K562 (cell line): ENCODE measurements around the gene MBD6. TPM values are rescaled to one million over a fixed set of nuclear protein-coding genes. Genes with fewer than 3 reads are reported as not detected.

Experiments
- CBFB ChIP-seq: sonication (generic); formaldehyde crosslinking; IDR thresholded peaks from 2 replicates; pipeline ENCODE4 v1.4.0; 2020; ENCODE audit warnings: mild to moderate bottlenecking, missing genetic modification reagents
- FOXJ3 ChIP-seq: sonication (generic); formaldehyde crosslinking; IDR thresholded peaks from 2 replicates; pipeline ENCODE4 v1.4.0; 2020; ENCODE audit warnings: mild to moderate bottlenecking, missing genetic modification reagents
- GATA2 ChIP-seq: sonication (generic); formaldehyde crosslinking; IDR thresholded peaks from 2 replicates; pipeline ENCODE4 v1.4.0; 2020; ENCODE audit warnings: mild to moderate bottlenecking, missing genetic modification reagents
- MCM2 ChIP-seq: fragments of 450-650 bp; IDR thresholded peaks from 2 replicates; pipeline ENCODE4 v1.6.1; 2017; ENCODE audit warnings: low read depth, mild to moderate bottlenecking
- NFIC ChIP-seq: fragments of 450-650 bp; IDR thresholded peaks from 2 replicates; pipeline ENCODE4 v1.6.1; 2017; ENCODE audit warnings: mild to moderate bottlenecking, inconsistent platforms
- PHB ChIP-seq: fragments of 250-450 bp; sonication (Bioruptor Pico); IDR thresholded peaks from 2 replicates; pipeline ENCODE4 v1.5.0; 2021
- PRPF4 ChIP-seq: fragments of 200-400 bp; formaldehyde crosslinking; IDR thresholded peaks from one replicate; pipeline ENCODE4 v1.6.1; 2017; ENCODE audit warnings: low read length, low read depth, mild to moderate bottlenecking; ENCODE audit not compliant: insufficient read depth, poor library complexity, severe bottlenecking
- RBBP5 ChIP-seq: fragments of 200-600 bp; sonication (generic); IDR thresholded peaks from 2 replicates; pipeline ENCODE4 v1.6.1; 2012; ENCODE audit warnings: borderline replicate concordance, mild to moderate bottlenecking, low read length, control low read depth, inconsistent platforms; ENCODE audit not compliant: insufficient read depth, poor library complexity, severe bottlenecking
- RCOR1 ChIP-seq, 2 experiments: IDR thresholded peaks; 2 replicates each; pipeline ENCODE4 v1.6.1; 2012; ENCODE audit warnings: low read depth in 2 of 2, low read length in 2 of 2, borderline replicate concordance in 1 of 2, improper control_type of control experiment in 1 of 2
- RFX1 ChIP-seq: fragments of 450-650 bp; IDR thresholded peaks from 2 replicates; pipeline ENCODE4 v1.6.1; 2016; ENCODE audit warnings: mild to moderate bottlenecking, moderate library complexity
- SFPQ ChIP-seq: fragments of 200-400 bp; formaldehyde crosslinking; IDR thresholded peaks from 2 replicates; pipeline ENCODE4 v1.6.1; 2017; ENCODE audit warnings: mild to moderate bottlenecking, low read depth, low read length, moderate library complexity
- SIN3A ChIP-seq, 2 experiments: fragments of 150-350 bp in 1 of 2; IDR thresholded peaks; 2 replicates each; pipeline ENCODE4 v1.6.1; 2011 to 2016; ENCODE audit warnings: borderline replicate concordance in 2 of 2, low read depth in 2 of 2, low read length in 2 of 2, mild to moderate bottlenecking in 2 of 2, moderate library complexity in 2 of 2; ENCODE audit not compliant: control insufficient read depth in 1 of 2
- SIX5 ChIP-seq, 2 experiments: IDR thresholded peaks; 2 replicates each; pipeline ENCODE4 v1.6.1; 2011; ENCODE audit warnings: low read length in 2 of 2, borderline replicate concordance in 1 of 2, low read depth in 1 of 2, mild to moderate bottlenecking in 1 of 2, moderate library complexity in 1 of 2; ENCODE audit not compliant: insufficient read depth in 1 of 2
- THRAP3 ChIP-seq: fragments of 450-650 bp; IDR thresholded peaks from 2 replicates; pipeline ENCODE4 v1.6.1; 2016; ENCODE audit warnings: mild to moderate bottlenecking, inconsistent platforms, borderline replicate concordance
- TOE1 ChIP-seq, 2 experiments: fragments of 450-650 bp in 1 of 2; sonication (generic) in 1 of 2; formaldehyde crosslinking in 1 of 2; IDR thresholded peaks; 2 replicates each; pipeline versions ENCODE4 v1.7.1 to v1.8.0; 2016 to 2022; ENCODE audit warnings: borderline replicate concordance in 2 of 2, mild to moderate bottlenecking in 2 of 2, antibody characterized with exemption in 1 of 2, inconsistent platforms in 1 of 2, low read depth in 1 of 2, missing genetic modification reagents in 1 of 2, moderate library complexity in 1 of 2
- ZNF197 ChIP-seq: fragments of 200-800 bp; sonication (Bioruptor generic); IDR thresholded peaks from 2 replicates; pipeline ENCODE4 v1.6.1; 2016; ENCODE audit warnings: low read depth, missing genetic modification characterization, missing compliant biosample characterization
- ZNF592 ChIP-seq: fragments of 450-650 bp; IDR thresholded peaks from 2 replicates; pipeline ENCODE4 v1.6.1; 2017; ENCODE audit warnings: antibody characterized with exemption, mild to moderate bottlenecking
- polyA plus RNA-seq, 8 experiments: library from polyadenylated mRNA; depleted of rRNA in 4 of 8; stranded (reverse) in 5 of 8; unstranded in 3 of 8; fragments of >200 nt; fragmentation: Nextera tagmentation in 2 of 8; fragmentation: Illumina TruSeq in 1 of 8; extraction: Ambion mirVana in 2 of 8; extraction: Trizol in 1 of 8; gene quantifications; 2 replicates each; pipeline versions ENCODE4 v1.2.1 to v1.2.3, GENCODE V29; 2011 to 2014; ENCODE audit warnings: inconsistent platforms in 1 of 8, missing spikeins in 1 of 8
- total RNA-seq, 7 experiments: library from RNA; depleted of rRNA in 6 of 7; stranded (reverse); fragments of >200 nt in 6 of 7; fragmentation: Illumina TruSeq in 2 of 7; extraction: Trizol in 2 of 7; gene quantifications; 2 replicates each; pipeline versions ENCODE4 v1.2.1 to v1.2.3, GENCODE V29; 2011 to 2021; ENCODE audit warnings: low replicate concordance in 1 of 7

Gene MBD6
- total and polyA plus RNA-seq, 9 of the 15 experiments (the other 6 are each of a cell fraction or from before 2014, with no cell fraction given), result 2.0 to 54.8 (median 3.8) TPM

- TF ChIP-seq PRPF4 (peak; percentile 58), RBBP5 (peak; percentile 76), ZNF197 (CRISPR knock-in tag) (no peak), MCM2 (no peak), FOXJ3 (CRISPR knock-in tag) (no peak), PHB (CRISPR knock-in tag) (0 out of 2 replicates have a peak, but pooled peaks have one; percentile 30), SIX5 (IDR thresholded peaks at IDR 0.05; ENCODE audit: borderline replicate concordance in 1 of 2, insufficient read depth in 1 of 2, low read depth in 1 of 2, low read length in 2 of 2) (no peak), SFPQ (no peak), ZNF592 (no peak), THRAP3 (peak; percentile 68; the same call in 1 of the 2 replicates), SIN3A (IDR thresholded peaks at IDR 0.05; ENCODE audit: borderline replicate concordance in 2 of 2, control insufficient read depth in 1 of 2, low read depth in 2 of 2, low read length in 2 of 2) (peak; percentile 76 to 93; a peak in 2 of 4 replicates), TOE1 (IDR thresholded peaks at IDR 0.05; ENCODE audit: borderline replicate concordance) (peak; percentile 93), TOE1 (CRISPR knock-in tag; IDR thresholded peaks at IDR 0.05; ENCODE audit: borderline replicate concordance, low read depth) (no peak; the same call in 1 of the 2 replicates), GATA2 (CRISPR knock-in tag) (peak; percentile 45), RFX1 (no peak), CBFB (no peak), NFIC (peak; percentile 70), RCOR1 (IDR thresholded peaks at IDR 0.05; ENCODE audit: borderline replicate concordance in 1 of 2, low read depth in 2 of 2, low read length in 2 of 2) (peak; percentile 24 to 63; a peak in 3 of 4 replicates)
Measured at GRCh38 chr12:57520053-57520818, 2.4 kb upstream of the MBD6 start, which contains the start of gene DDIT3 (continued).
